ENCODE measurements around the gene DAPK1.

The DAPK1 gene

GRCh38 chr9:87702921-87703320, 205.3 kb downstream of the DAPK1 start:
- no peak for TF ChIP-seq CTCF (IDR thresholded peaks at IDR 0.05)

- TF ChIP-seq CTCF (IDR thresholded peaks at IDR 0.05), result no peak
Measured at GRCh38 chr9:87703636-87704276, 206.1 kb downstream of the DAPK1 start.

- TF ChIP-seq CTCF (IDR thresholded peaks at IDR 0.05), result no peak
Measured at GRCh38 chr9:87704342-87704741, 206.7 kb downstream of the DAPK1 start.

- no peak for TF ChIP-seq CTCF (IDR thresholded peaks at IDR 0.05)
Measured at GRCh38 chr9:87706066-87706739, 208.5 kb downstream of the DAPK1 start.

GRCh38 chr9:87707805-87708506, 210.3 kb downstream of the DAPK1 start:
- no peak for TF ChIP-seq CTCF (IDR thresholded peaks at IDR 0.05)

- TF ChIP-seq CTCF (IDR thresholded peaks at IDR 0.05), result no peak
Measured at GRCh38 chr9:87708546-87708945, 210.9 kb downstream of the DAPK1 start.

GRCh38 chr9:87708986-87709728, 211.5 kb downstream of the DAPK1 start:
- no peak for TF ChIP-seq CTCF (IDR thresholded peaks at IDR 0.05)

Data from LNCAP (cell line).